ENCODE results near the gene SEMA5B. TPM values are rescaled to one million over a fixed set of nuclear protein-coding genes. Genes with fewer than 3 reads are reported as not detected.

SEMA5B gene
- total RNA-seq, 1 experiment from 2014 or later = 22.4 TPM

- no peaks in the 10 kb centered on the region for H3K36me3 ChIP-seq (replicated peaks; ENCODE audit: control insufficient read depth, insufficient read depth, low read length)
- H3K27me3 ChIP-seq (ENCODE audit: control insufficient read depth, insufficient read depth, low read length) = no peaks in the 10 kb centered on the region
- no peak for DNase-seq
These were observed 147.4 kb downstream of the SEMA5B start for GRCh38 chr3:122880173-122880572.

GRCh38 chr3:122875547-122876127 is 151.9 kb downstream of the SEMA5B start:
- no peak overlapping the region for H3K4me3 ChIP-seq (ENCODE audit: insufficient read depth, low read depth, low read length)
- no peaks in the 10 kb centered on the region for H3K36me3 ChIP-seq (replicated peaks; ENCODE audit: control insufficient read depth, insufficient read depth, low read length)
- no peak for DNase-seq
- H3K27me3 ChIP-seq (ENCODE audit: control insufficient read depth, insufficient read depth, low read length) = no peaks in the 10 kb centered on the region

More at GRCh38 chr3:122880173-122880572, 147.4 kb downstream of the SEMA5B start:
- no peak overlapping the region for H3K4me3 ChIP-seq (ENCODE audit: insufficient read depth, low read depth, low read length)

GRCh38 chr3:122873741-122874515 is 153.6 kb downstream of the SEMA5B start:
- H3K27me3 ChIP-seq (ENCODE audit: control insufficient read depth, insufficient read depth, low read length) = no peaks in the 10 kb centered on the region
- H3K4me3 ChIP-seq (ENCODE audit: insufficient read depth, low read depth, low read length) = no peak overlapping the region
- no peak for DNase-seq
- H3K36me3 ChIP-seq (replicated peaks; ENCODE audit: control insufficient read depth, insufficient read depth, low read length) = no peaks in the 10 kb centered on the region

- H3K27me3 ChIP-seq (ENCODE audit: control insufficient read depth, insufficient read depth, low read length) = no peaks in the 10 kb centered on the region
- H3K36me3 ChIP-seq (replicated peaks; ENCODE audit: control insufficient read depth, insufficient read depth, low read length) = no peaks in the 10 kb centered on the region
- DNase-seq = no peak
- H3K4me3 ChIP-seq (ENCODE audit: insufficient read depth, low read depth, low read length) = no peak overlapping the region
These were observed 159.2 kb downstream of the SEMA5B start for GRCh38 chr3:122868322-122868721.

GRCh38 chr3:122864498-122864897 is 163.1 kb downstream of the SEMA5B start:
- Histone ChIP-seq H3K4me3 (ENCODE audit: insufficient read depth, low read depth, low read length) (no peak overlapping the region), H3K27me3 (ENCODE audit: control insufficient read depth, insufficient read depth, low read length) (no peaks in the 10 kb centered on the region), H3K36me3 (replicated peaks; ENCODE audit: control insufficient read depth, insufficient read depth, low read length) (no peaks in the 10 kb centered on the region)
- DNase-seq = no peak

GRCh38 chr3:122862381-122862780 is 165.2 kb downstream of the SEMA5B start:
- H3K27me3 ChIP-seq (ENCODE audit: control insufficient read depth, insufficient read depth, low read length) = no peaks in the 10 kb centered on the region
- H3K4me3 ChIP-seq (ENCODE audit: insufficient read depth, low read depth, low read length) = no peak overlapping the region
- no peaks in the 10 kb centered on the region for H3K36me3 ChIP-seq (replicated peaks; ENCODE audit: control insufficient read depth, insufficient read depth, low read length)
- no peak for DNase-seq

Other genes starting within 250 kb of the SEMA5B start
- 9.2 and 12.2 TPM in 2 replicates for gene HSPBAP1, start 233.9 kb downstream of the SEMA5B start, total RNA-seq (2014; rRNA removed; shearing (Covaris generic))
- 8.4 and 10.0 TPM in 2 replicates for gene SLC49A4, start 232.7 kb downstream of the SEMA5B start, total RNA-seq (2014; rRNA removed; shearing (Covaris generic))
- gene PDIA5, start 39.3 kb upstream of the SEMA5B start, total RNA-seq (2014; rRNA removed; shearing (Covaris generic)) = 31.7 and 34.2 TPM in 2 replicates
- 21.5 and 23.5 TPM in 2 replicates for gene SEC22A, start 174.2 kb upstream of the SEMA5B start, total RNA-seq (2014; rRNA removed; shearing (Covaris generic))

Measured in H7 (cell line).